ELR (cell line): Measurements from ENCODE around the gene NGLY1.

Experiments
- DNase-seq: peaks from one replicate; pipeline ENCODE4 v3.0.0-alpha.2; 2015; ENCODE audit warnings: low read depth

The NGLY1 gene

GRCh38 chr3:25708036-25708435, 75.2 kb downstream of the NGLY1 start:
- no peak for DNase-seq

GRCh38 chr3:25707268-25707926, 75.8 kb downstream of the NGLY1 start:
- no peak for DNase-seq

GRCh38 chr3:25706213-25706612, 77.0 kb downstream of the NGLY1 start:
- DNase-seq = no peak

GRCh38 chr3:25697553-25697952, 85.7 kb downstream of the NGLY1 start:
- DNase-seq = no peak

- DNase-seq = no peak
Measured at GRCh38 chr3:25695731-25696420, 87.4 kb downstream of the NGLY1 start.

GRCh38 chr3:25693238-25693637, 90.0 kb downstream of the NGLY1 start:
- DNase-seq = no peak

GRCh38 chr3:25692341-25692740, 90.9 kb downstream of the NGLY1 start:
- DNase-seq = no peak

GRCh38 chr3:25690768-25691533, 92.3 kb downstream of the NGLY1 start:
- no peak for DNase-seq

- peak; percentile 64 for DNase-seq
Measured at GRCh38 chr3:25689226-25689625, 94.0 kb downstream of the NGLY1 start.

GRCh38 chr3:25687742-25688141, 95.5 kb downstream of the NGLY1 start:
- no peak for DNase-seq

GRCh38 chr3:25686766-25687165, 96.5 kb downstream of the NGLY1 start:
- no peak for DNase-seq

- no peak for DNase-seq
Measured at GRCh38 chr3:25683882-25684281, 99.4 kb downstream of the NGLY1 start.

- no peak for DNase-seq
Measured at GRCh38 chr3:25683410-25683809, 99.8 kb downstream of the NGLY1 start.

GRCh38 chr3:25679642-25680302, 103.5 kb downstream of the NGLY1 start:
- DNase-seq = no peak

- no peak for DNase-seq
Measured at GRCh38 chr3:25679166-25679565, 104.1 kb downstream of the NGLY1 start.

- DNase-seq = no peak
Measured at GRCh38 chr3:25678581-25678980, 104.7 kb downstream of the NGLY1 start.

GRCh38 chr3:25677121-25677520, 106.1 kb downstream of the NGLY1 start:
- DNase-seq = no peak

GRCh38 chr3:25674670-25675069, 108.6 kb downstream of the NGLY1 start:
- DNase-seq = no peak

- DNase-seq = no peak
Measured at GRCh38 chr3:25673738-25674298, 109.4 kb downstream of the NGLY1 start.
